ENCODE data around the gene WWC1. TPM values are rescaled to one million over a fixed set of nuclear protein-coding genes. Genes with fewer than 3 reads are reported as not detected.

WWC1 gene
- total and polyA plus RNA-seq, 9 of the 15 experiments (the other 6 are each of a cell fraction or from before 2014, with no cell fraction given): under 0.01 to 0.54 (median 0.42) TPM; not detected in 6

- Histone ChIP-seq H4K20me1 (replicated peaks; ENCODE audit: control insufficient read depth, insufficient read depth, low read length) (no peaks in the 10 kb centered on the region), H2AFZ (ENCODE audit: low read depth, low read length) (no peak overlapping the region), H3K4me1 (replicated peaks in 1 of 2; ENCODE audit: control insufficient read depth in 2 of 2, insufficient read depth in 2 of 2, low read length in 2 of 2) (no peaks in the 10 kb centered on the region), H3K9me1 (ENCODE audit: control insufficient read depth, insufficient read depth, low read length) (no peaks in the 10 kb centered on the region), H3K27ac (ENCODE audit: extremely low read depth, low read depth, low read length) (no peak overlapping the region), H3K4me2 (ENCODE audit: insufficient read depth, low read length) (no peak overlapping the region), H3K4me3 (no peak overlapping the region), H3K36me3 (ENCODE audit: control insufficient read depth, insufficient read depth, low read length) (no peaks in the 10 kb centered on the region), H3K9ac (ENCODE audit: insufficient read depth in 1 of 2, low read depth in 2 of 2, low read length in 2 of 2) (no peak overlapping the region), H3K79me2 (ENCODE audit: control insufficient read depth, insufficient read depth, low read length) (no peaks in the 10 kb centered on the region), H3K27me3 (ENCODE audit: control insufficient read depth in 2 of 2, insufficient read depth in 2 of 2, low read length in 2 of 2) (peaks cover 4 to 19% of the 10 kb centered on the region in 2 experiments; a peak in 3 of 5 replicates), H3K9me3 (replicated peaks; ENCODE audit: control insufficient read depth, insufficient read depth, low read depth, low read length) (no peaks in the 10 kb centered on the region)
- no TSS peak for BruUV-seq (replicated peaks)
- POLR2A ChIA-PET: interaction anchor here (0.6 kb wide), 2 partner anchors 406 to 1650 kb away, joined by 5 read pairs; no protein-coding TSS in a partner anchor
- in situ Hi-C loops (cut with MboI): no loop called here
- FAIRE-seq: no peak
- no peak for ATAC-seq
- no peak for DNase-seq (ENCODE audit: extremely low read depth in 1 of 4, low spot score in 3 of 4)
- 0% methylated on average over 3 of the region's 4 CpGs for WGBS (ENCODE audit: insufficient coverage, low coverage, missing lambda C conversion rate)
- intact Hi-C loops (cut with micrococcal nuclease): no loop called here
- CTCF ChIA-PET (ENCODE audit: low intra/inter-chr PET ratio): no interaction called here
- TF ChIP-seq EWSR1 (IDR thresholded peaks at IDR 0.05; ENCODE audit: borderline replicate concordance, low read depth, partially characterized antibody) (no peak), BCL6 (CRISPR knock-in tag; IDR thresholded peaks at IDR 0.05) (no peak), ZNF354B (CRISPR knock-in tag; IDR thresholded peaks at IDR 0.05) (no peak), BCOR (IDR thresholded peaks at IDR 0.05) (no peak), BRD9 (IDR thresholded peaks at IDR 0.05; ENCODE audit: low read depth, partially characterized antibody) (no peak), BHLHE40 (IDR thresholded peaks at IDR 0.05; ENCODE audit: low read length) (no peak), HMG20B (CRISPR knock-in tag; IDR thresholded peaks at IDR 0.05) (no peak), RBM25 (IDR thresholded peaks at IDR 0.05; ENCODE audit: low read depth, low read length, severe bottlenecking) (no peak), SAFB (IDR thresholded peaks at IDR 0.05; ENCODE audit: borderline replicate concordance, low read depth, low read length) (no peak), KLF6 (CRISPR knock-in tag; IDR thresholded peaks at IDR 0.05; ENCODE audit: borderline replicate concordance) (no peak), MCM5 (IDR thresholded peaks at IDR 0.05; ENCODE audit: low read depth) (no peak), NONO (IDR thresholded peaks at IDR 0.05; ENCODE audit: low read depth in 2 of 2, low read length in 1 of 2) (no peak), ZBTB8A (IDR thresholded peaks at IDR 0.05; ENCODE audit: partially characterized antibody) (no peak), POLR2H (tag; IDR thresholded peaks at IDR 0.05; ENCODE audit: low read depth) (no peak), ZNF639 (CRISPR knock-in tag; conservative IDR thresholded peaks at IDR 0.05 in 1 of 2, IDR thresholded peaks at IDR 0.05 in 1 of 2) (no peak), ZNF277 (CRISPR knock-in tag; IDR thresholded peaks at IDR 0.05; ENCODE audit: borderline replicate concordance) (no peak)
Measured at GRCh38 chr5:168400429-168401220, 109.2 kb downstream of the WWC1 start.

Data from K562 (cell line).